G401 (cell line): ENCODE data around the gene KCNIP3. TPM values are rescaled to one million over a fixed set of nuclear protein-coding genes. Genes with fewer than 3 reads are reported as not detected.
"Not testable (repeated sequence)": the region's sequence is repeated elsewhere in the genome, so short reads cannot be mapped to it uniquely, and the experiment has no call there.

Experiments used
- DNase-seq: peaks from one replicate; pipeline ENCODE4 v3.0.0-alpha.2; 2015; ENCODE audit warnings: low spot score
- in situ Hi-C: cut with HindIII; loops from 2 replicates; pipeline ENCODE4 v1.10.0; 2016; ENCODE audit warnings: low sequenced_read_pairs, mixed read lengths
- total RNA-seq: library from RNA; depleted of rRNA; stranded (reverse); fragments of >200 nt; shearing (Covaris generic); gene quantifications from 2 replicates; pipeline ENCODE4 v1.2.3, GENCODE V29; 2014; rRNA removed

KCNIP3 gene
- total RNA-seq, 1 experiment from 2014 or later: not detected

DNA sequence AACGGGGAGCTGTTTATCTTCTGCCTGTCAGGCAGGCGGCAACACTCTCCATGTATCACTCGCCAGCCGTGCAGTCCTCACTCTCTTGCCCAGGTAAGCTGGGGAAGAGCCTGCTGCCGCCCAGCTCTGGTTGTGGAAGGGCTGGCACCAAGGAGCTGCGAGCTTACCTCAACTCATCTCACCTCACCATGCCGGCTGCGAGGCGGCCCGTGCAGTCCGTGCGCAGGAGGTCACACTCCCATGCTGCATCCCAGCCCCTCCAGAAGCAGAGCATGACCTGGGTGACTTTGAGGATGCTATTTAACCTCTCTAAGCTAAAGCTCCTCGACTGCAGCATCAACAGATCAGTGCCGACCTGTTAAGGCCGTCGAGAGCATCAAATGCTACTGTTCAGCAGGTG is 118.4 kb downstream of the KCNIP3 start:
- DNase-seq, in situ Hi-C loops: not testable (repeated sequence)

DNA sequence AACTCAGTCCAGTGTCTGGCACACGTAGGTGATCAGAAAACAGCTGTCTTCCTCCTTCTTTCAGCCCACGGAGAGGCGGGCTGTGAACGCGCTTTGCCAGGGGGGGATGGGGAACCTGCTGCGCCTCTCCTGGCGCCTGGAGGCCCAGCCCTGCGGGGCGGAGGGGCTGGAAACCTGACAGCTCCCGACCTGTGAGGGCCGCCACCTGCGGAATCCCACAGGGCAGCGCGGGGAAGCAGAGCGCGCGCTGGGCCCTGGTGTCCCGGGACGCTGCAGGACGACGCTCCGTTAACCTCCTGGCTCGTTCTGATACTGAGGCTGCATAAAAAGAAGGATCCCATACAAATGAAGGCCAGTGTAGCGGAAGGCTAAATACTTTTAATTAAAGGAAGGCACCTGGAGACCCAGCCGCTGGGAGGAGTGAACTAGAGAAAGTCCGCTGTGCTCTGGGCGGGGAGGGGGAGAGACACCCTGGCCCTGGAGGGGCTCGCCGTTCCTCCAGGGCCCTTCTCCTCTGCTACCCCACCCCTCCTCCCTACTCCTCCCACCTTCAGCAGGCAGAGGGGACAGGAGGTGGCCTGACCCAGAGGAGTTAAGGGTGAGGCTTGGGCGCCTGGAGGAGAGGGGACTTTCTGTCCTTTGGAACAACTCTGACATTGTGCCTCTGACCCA is 130.2 kb downstream of the KCNIP3 start:
- in situ Hi-C loops, DNase-seq: not testable (repeated sequence)

GRCh38 chr2:95429748-95430467 is 132.8 kb downstream of the KCNIP3 start:
- DNase-seq, in situ Hi-C loops: not testable (repeated sequence)

GRCh38 chr2:95433373-95433772 is 136.2 kb downstream of the KCNIP3 start:
- in situ Hi-C loops, DNase-seq: not testable (repeated sequence)

DNA sequence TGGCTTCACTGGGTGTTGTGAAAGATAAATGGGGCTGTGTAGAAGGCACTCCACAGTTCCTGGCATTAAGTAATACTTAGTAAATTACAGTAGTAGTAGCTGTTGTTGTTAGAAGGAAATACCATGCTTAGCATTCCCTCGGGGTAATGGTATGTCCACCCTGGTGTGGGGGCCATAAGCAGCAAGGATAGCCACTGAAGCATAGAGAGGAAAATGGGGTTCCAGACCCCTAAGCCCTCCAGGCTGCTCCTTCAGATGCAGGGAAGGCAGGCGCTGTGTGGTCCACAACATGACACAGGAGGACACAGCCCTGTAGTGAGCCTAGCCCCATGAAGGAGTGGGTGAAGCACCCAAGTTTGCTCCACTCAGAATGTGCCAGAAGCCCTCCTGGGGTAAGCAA is 136.8 kb downstream of the KCNIP3 start:
- DNase-seq, in situ Hi-C loops: not testable (repeated sequence)

- in situ Hi-C loops, DNase-seq: not testable (repeated sequence)
Measured at GRCh38 chr2:95434507-95435076, 137.4 kb downstream of the KCNIP3 start.

DNA sequence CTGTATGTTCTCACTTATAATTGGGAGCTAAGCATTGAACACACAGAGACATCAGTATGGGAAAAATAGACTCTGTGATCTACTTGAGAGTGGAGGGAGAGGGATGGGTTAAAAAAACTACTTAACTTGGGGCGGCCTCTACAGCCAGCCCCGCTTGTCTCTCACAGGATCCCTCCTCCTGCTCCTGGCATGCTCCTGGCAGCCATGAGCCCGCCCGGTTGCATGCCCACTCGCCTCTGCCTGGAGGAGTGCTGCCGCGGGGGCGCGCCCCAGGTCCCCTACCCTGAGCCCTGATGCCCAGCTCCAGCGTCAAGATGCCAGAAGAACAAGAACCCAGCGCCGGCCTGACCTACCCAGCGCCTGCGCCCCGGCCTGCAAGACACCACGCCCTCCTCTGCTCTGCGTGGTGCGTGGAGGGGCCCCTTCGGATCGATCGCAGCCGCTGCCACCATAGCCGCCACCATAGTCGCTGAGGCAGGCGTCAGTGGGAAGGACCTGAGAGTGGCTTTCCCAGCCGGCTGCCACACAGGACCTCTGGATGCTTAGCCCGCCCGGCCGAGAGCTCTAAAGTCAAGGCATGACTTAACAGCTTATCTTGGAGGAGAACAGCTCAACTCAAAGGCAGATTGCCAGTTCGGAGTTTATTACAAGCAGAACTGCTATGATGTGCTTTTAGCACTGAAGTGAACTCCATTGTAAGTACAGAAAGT is 138.2 kb downstream of the KCNIP3 start:
- DNase-seq, in situ Hi-C loops: not testable (repeated sequence)

Other genes starting within 250 kb of the KCNIP3 start
- gene MRPS5, start 175.5 kb upstream of the KCNIP3 start, total RNA-seq: 76.7 and 85.7 TPM in 2 replicates
- gene ZNF514, start 137.5 kb upstream of the KCNIP3 start, total RNA-seq: 9.6 and 19.3 TPM in 2 replicates
- 4.5 and 6.9 TPM in 2 replicates for gene ZNF2, start 131.5 kb upstream of the KCNIP3 start, total RNA-seq
- 2.5 and 2.6 TPM in 2 replicates for gene ZNF892, start 89.8 kb upstream of the KCNIP3 start, total RNA-seq
- gene PROM2, start 22.9 kb upstream of the KCNIP3 start, total RNA-seq: 0.03 TPM in 1 of 2 replicates, not detected in the other
- 50.9 and 65.5 TPM in 2 replicates for gene FAHD2A, start 105.4 kb downstream of the KCNIP3 start, total RNA-seq
- 2.4 and 4.2 TPM in 2 replicates for gene TRIM43B, start 187.4 kb downstream of the KCNIP3 start, total RNA-seq